SJCRH30 (cell line): ENCODE data around the gene SRPK3. TPM values are rescaled to one million over a fixed set of nuclear protein-coding genes. Genes with fewer than 3 reads are reported as not detected.

Source experiments
- DNase-seq, 2 experiments: peaks; one replicate each; pipeline ENCODE4 v3.0.0-alpha.2; 2015 to 2020
- H3K27ac ChIP-seq: fragments of 250-450 bp; sonication (Bioruptor Pico); 2 replicates; pipeline ENCODE4 v1.5.1; 2020; ENCODE audit warnings: mild to moderate bottlenecking, moderate library complexity
- H3K27me3 ChIP-seq: fragments of 250-450 bp; sonication (Bioruptor Pico); 2 replicates; pipeline ENCODE4 v1.5.1; 2020; ENCODE audit warnings: mild to moderate bottlenecking, moderate library complexity
- H3K36me3 ChIP-seq: fragments of 250-450 bp; sonication (Bioruptor Pico); 2 replicates; pipeline ENCODE4 v1.5.1; 2020; ENCODE audit warnings: mild to moderate bottlenecking, moderate library complexity
- H3K4me1 ChIP-seq: fragments of 250-450 bp; sonication (Bioruptor Pico); 2 replicates; pipeline ENCODE4 v1.5.1; 2020; ENCODE audit warnings: mild to moderate bottlenecking, moderate library complexity
- H3K4me3 ChIP-seq: fragments of 250-450 bp; sonication (Bioruptor Pico); 2 replicates; pipeline ENCODE4 v1.5.1; 2020; ENCODE audit warnings: mild to moderate bottlenecking, moderate library complexity
- H3K9me3 ChIP-seq: fragments of 250-450 bp; sonication (Bioruptor Pico); replicated peaks from 2 replicates; pipeline ENCODE4 v1.5.1; 2020; ENCODE audit warnings: mild to moderate bottlenecking, moderate library complexity
- total RNA-seq: library from RNA; depleted of rRNA; stranded (reverse); fragments of >200 nt; shearing (Covaris generic); gene quantifications from 2 replicates; pipeline ENCODE4 v1.2.3, GENCODE V29; 2014

SRPK3 gene
- total RNA-seq, 1 experiment from 2014 or later: 33.6 TPM

GRCh38 chrX:153763989-153764755, 16.7 kb upstream of the SRPK3 start, which contains the start of gene PLXNB3:
Gene PLXNB3 (plus strand): TSS chrX:153764249. CDS start chrX:153765536, 1,287 bp downstream.
- Histone ChIP-seq H3K4me1 (peaks cover 10% of the 10 kb centered on the region; the same call in 1 of the 2 replicates), H3K27me3 (no peaks in the 10 kb centered on the region), H3K36me3 (no peaks in the 10 kb centered on the region), H3K4me3 (peak within 1 kb of the TSS; percentile 59), H3K9me3 (no peaks in the 10 kb centered on the region), H3K27ac (peak within 1 kb of the TSS; percentile 53; the same call in 1 of the 2 replicates)
- peak; percentile 75 to 76 for DNase-seq

GRCh38 chrX:153764786-153765137, 16.1 kb upstream of the SRPK3 start:
- Histone ChIP-seq H3K4me1 (peaks cover 10% of the 10 kb centered on the region; the same call in 1 of the 2 replicates), H3K36me3 (no peaks in the 10 kb centered on the region), H3K27ac (peak overlapping the region; percentile 53; the same call in 1 of the 2 replicates), H3K9me3 (no peaks in the 10 kb centered on the region), H3K27me3 (no peaks in the 10 kb centered on the region), H3K4me3 (peak overlapping the region; percentile 59)
- DNase-seq: no peak

- Histone ChIP-seq H3K27ac (peak overlapping the region; percentile 53), H3K4me3 (peak overlapping the region; percentile 59)
Measured at GRCh38 chrX:153765138-153766079, 15.4 kb upstream of the SRPK3 start.

GRCh38 chrX:153766098-153766817, 14.6 kb upstream of the SRPK3 start:
- H3K27ac ChIP-seq: peak overlapping the region; percentile 53; the same call in 1 of the 2 replicates
- H3K4me3 ChIP-seq: peak overlapping the region; percentile 59
- no peaks in the 10 kb centered on the region for H3K27me3 ChIP-seq
- no peaks in the 10 kb centered on the region for H3K36me3 ChIP-seq
- peak; percentile 60 to 62 for DNase-seq
- peaks cover 10% of the 10 kb centered on the region; the same call in 1 of the 2 replicates for H3K4me1 ChIP-seq
- H3K9me3 ChIP-seq: no peaks in the 10 kb centered on the region

More at GRCh38 chrX:153765138-153766079, 15.4 kb upstream of the SRPK3 start:
- H3K4me1 ChIP-seq: peaks cover 10% of the 10 kb centered on the region; the same call in 1 of the 2 replicates
- no peaks in the 10 kb centered on the region for H3K27me3 ChIP-seq
- no peaks in the 10 kb centered on the region for H3K9me3 ChIP-seq
- DNase-seq: peak; percentile 37 to 46
- H3K36me3 ChIP-seq: no peaks in the 10 kb centered on the region

- Histone ChIP-seq H3K27me3 (no peaks in the 10 kb centered on the region), H3K27ac (no peak overlapping the region), H3K36me3 (no peaks in the 10 kb centered on the region), H3K9me3 (no peaks in the 10 kb centered on the region), H3K4me3 (no peak overlapping the region), H3K4me1 (peaks cover 10% of the 10 kb centered on the region; the same call in 1 of the 2 replicates)
- DNase-seq: no peak
Measured at GRCh38 chrX:153766871-153767673, 13.8 kb upstream of the SRPK3 start.

GRCh38 chrX:153767674-153768055, 13.2 kb upstream of the SRPK3 start:
- Histone ChIP-seq H3K9me3 (no peaks in the 10 kb centered on the region), H3K4me1 (peaks cover 10% of the 10 kb centered on the region; the same call in 1 of the 2 replicates), H3K36me3 (no peaks in the 10 kb centered on the region), H3K4me3 (no peak overlapping the region), H3K27me3 (no peaks in the 10 kb centered on the region), H3K27ac (no peak overlapping the region)
- DNase-seq: no peak

GRCh38 chrX:153768311-153769157, 12.3 kb upstream of the SRPK3 start:
- no peaks in the 10 kb centered on the region for H3K36me3 ChIP-seq
- H3K9me3 ChIP-seq: no peaks in the 10 kb centered on the region
- H3K4me1 ChIP-seq: peaks cover 10% of the 10 kb centered on the region; the same call in 1 of the 2 replicates
- H3K27ac ChIP-seq: no peak overlapping the region
- no peak for DNase-seq
- no peaks in the 10 kb centered on the region for H3K27me3 ChIP-seq
- H3K4me3 ChIP-seq: no peak overlapping the region

GRCh38 chrX:153769158-153769864, 11.5 kb upstream of the SRPK3 start:
- H3K4me1 ChIP-seq: peaks cover 10% of the 10 kb centered on the region; the same call in 1 of the 2 replicates
- no peak overlapping the region for H3K4me3 ChIP-seq
- no peak overlapping the region for H3K27ac ChIP-seq
- H3K9me3 ChIP-seq: no peaks in the 10 kb centered on the region
- DNase-seq: no peak
- H3K27me3 ChIP-seq: no peaks in the 10 kb centered on the region
- H3K36me3 ChIP-seq: no peaks in the 10 kb centered on the region

GRCh38 chrX:153769865-153770600, 10.8 kb upstream of the SRPK3 start:
- Histone ChIP-seq H3K4me1 (0 out of 2 replicates have a peak, but pooled peaks cover 3% of the 10 kb centered on the region), H3K36me3 (no peaks in the 10 kb centered on the region), H3K9me3 (no peaks in the 10 kb centered on the region), H3K27ac (no peak overlapping the region), H3K4me3 (no peak overlapping the region), H3K27me3 (no peaks in the 10 kb centered on the region)
- DNase-seq: no peak

- no peaks in the 10 kb centered on the region for H3K9me3 ChIP-seq
- no peaks in the 10 kb centered on the region for H3K27me3 ChIP-seq
- H3K27ac ChIP-seq: no peak overlapping the region
- 0 out of 2 replicates have a peak, but pooled peaks cover 2% of the 10 kb centered on the region for H3K4me1 ChIP-seq
- no peaks in the 10 kb centered on the region for H3K36me3 ChIP-seq
- no peak for DNase-seq
- H3K4me3 ChIP-seq: no peak overlapping the region
Measured at GRCh38 chrX:153770601-153771414, 10.0 kb upstream of the SRPK3 start.
